Neural progenitor cell (in vitro differentiated cells): ENCODE results near the gene YBX1.

ENCODE experiments used
- CTCF ChIP-seq: fragments of 200-600 bp; sonication (generic); IDR thresholded peaks from 2 replicates; pipeline ENCODE4 v1.5.1; 2017; ENCODE audit warnings: antibody characterized with exemption, mild to moderate bottlenecking
- EZH2 ChIP-seq: fragments of 200-600 bp; sonication (generic); IDR thresholded peaks from 2 replicates; pipeline ENCODE4 v1.6.1; 2017; ENCODE audit warnings: antibody characterized with exemption, mild to moderate bottlenecking, moderate library complexity
- EZH2phosphoT487 ChIP-seq: fragments of 200-600 bp; sonication (generic); IDR thresholded peaks from 2 replicates; pipeline ENCODE4 v1.6.1; 2017; ENCODE audit warnings: antibody characterized with exemption

GRCh38 chr1:42752284-42752683, 70.1 kb downstream of the YBX1 start:
- TF ChIP-seq CTCF: no peak
- no peak for TF ChIP-seq EZH2
- no peak for TF ChIP-seq EZH2phosphoT487
